ENCODE measurements around the gene S100A5. TPM values are rescaled to one million over a fixed set of nuclear protein-coding genes. Genes with fewer than 3 reads are reported as not detected.

Gene S100A5
- total RNA-seq, 4 donors from 2014 or later: not detected

GRCh38 chr1:153556348-153556747 lies 15.6 kb upstream of the S100A5 start:
- ATAC-seq: no peak
- Histone ChIP-seq H3K36me3 (no peaks in the 10 kb centered on the region), H3K27ac (no peak overlapping the region), H3K27me3 (no peaks in the 10 kb centered on the region), H3K4me3 (no peak overlapping the region), H3K4me1 (peaks cover 0 to 8% of the 10 kb centered on the region in 2 donors), H3K9me3 (no peaks in the 10 kb centered on the region)
- no peak for DNase-seq
- TF ChIP-seq CTCF (IDR thresholded peaks at IDR 0.05 in 4 of 5, conservative IDR thresholded peaks at IDR 0.05 in 1 of 5): no peak
- no peak for TF ChIP-seq POLR2A (IDR thresholded peaks at IDR 0.05)
- intact Hi-C loops (cut with DNase I; ENCODE audit: low total_unique reads) (no loop called here), in situ Hi-C loops (cut with MboI; ENCODE audit: low sequenced_read_pairs in 4 of 4) (no loop called here)

- Histone ChIP-seq H3K9me3 (no peaks in the 10 kb centered on the region), H3K36me3 (no peaks in the 10 kb centered on the region), H3K27me3 (no peaks in the 10 kb centered on the region), H3K27ac (peak overlapping the region in 3 of 4 donors; percentile 21 to 52 (median 22)), H3K4me3 (no peak overlapping the region), H3K4me1 (peaks cover 7 to 19% of the 10 kb centered on the region in 2 donors)
- intact Hi-C loops (cut with DNase I; ENCODE audit: low total_unique reads) (no loop called here), in situ Hi-C loops (cut with MboI; ENCODE audit: low sequenced_read_pairs in 4 of 4) (no loop called here)
- ATAC-seq (no peak), DNase-seq (no peak)
- no peak for TF ChIP-seq POLR2A (IDR thresholded peaks at IDR 0.05)
Observed at GRCh38 chr1:153553830-153554541, 13.3 kb upstream of the S100A5 start.

- Histone ChIP-seq H3K4me1 (peaks cover 11 to 27% of the 10 kb centered on the region in 2 donors), H3K4me3 (no peak overlapping the region), H3K27me3 (no peaks in the 10 kb centered on the region), H3K27ac (no peak overlapping the region), H3K9me3 (no peaks in the 10 kb centered on the region), H3K36me3 (no peaks in the 10 kb centered on the region)
- intact Hi-C loops (cut with DNase I; ENCODE audit: low total_unique reads): no loop called here
- DNase-seq (no peak), ATAC-seq (no peak)
- no peak for TF ChIP-seq POLR2A (IDR thresholded peaks at IDR 0.05)
- no peak for TF ChIP-seq CTCF (IDR thresholded peaks at IDR 0.05 in 4 of 5, conservative IDR thresholded peaks at IDR 0.05 in 1 of 5)
- in situ Hi-C loops (cut with MboI; ENCODE audit: low sequenced_read_pairs in 4 of 4): no loop called here
Observed at GRCh38 chr1:153553096-153553495, 12.4 kb upstream of the S100A5 start.

- TF ChIP-seq POLR2A (IDR thresholded peaks at IDR 0.05): no peak
- no peak for TF ChIP-seq CTCF (IDR thresholded peaks at IDR 0.05 in 4 of 5, conservative IDR thresholded peaks at IDR 0.05 in 1 of 5)
- intact Hi-C loops (cut with DNase I; ENCODE audit: low total_unique reads) (no loop called here), in situ Hi-C loops (cut with MboI; ENCODE audit: low sequenced_read_pairs in 4 of 4) (no loop called here)
- DNase-seq: no peak
- peaks cover 11 to 33% of the 10 kb centered on the region in 2 donors for H3K4me1 ChIP-seq
- no peak for ATAC-seq
- no peaks in the 10 kb centered on the region for H3K36me3 ChIP-seq
- H3K4me3 ChIP-seq: no peak overlapping the region
- H3K9me3 ChIP-seq: no peaks in the 10 kb centered on the region
- H3K27ac ChIP-seq: no peak overlapping the region
- no peaks in the 10 kb centered on the region for H3K27me3 ChIP-seq
Observed at GRCh38 chr1:153552335-153552734, 11.6 kb upstream of the S100A5 start.

- Histone ChIP-seq H3K9me3 (no peaks in the 10 kb centered on the region), H3K4me1 (peaks cover 16 to 46% of the 10 kb centered on the region in 2 donors), H3K36me3 (no peaks in the 10 kb centered on the region), H3K27me3 (no peaks in the 10 kb centered on the region), H3K27ac (peak overlapping the region in 1 of 4 donors; percentile 75), H3K4me3 (no peak overlapping the region)
- DNase-seq (no peak), ATAC-seq (no peak)
- TF ChIP-seq POLR2A (IDR thresholded peaks at IDR 0.05) (no peak), CTCF (IDR thresholded peaks at IDR 0.05 in 4 of 5, conservative IDR thresholded peaks at IDR 0.05 in 1 of 5) (no peak)
- intact Hi-C loops (cut with DNase I; ENCODE audit: low total_unique reads) (no loop called here), in situ Hi-C loops (cut with MboI; ENCODE audit: low sequenced_read_pairs in 4 of 4) (no loop called here)
Observed at GRCh38 chr1:153550827-153551500, 10.2 kb upstream of the S100A5 start.

Data from gastrocnemius medialis (tissue), 4 donors.